Mucosa of rectum (tissue), 2 donors: ENCODE data around the gene RBM26.

Experiments
- H3K27ac ChIP-seq, 2 donors: one replicate each; pipeline ENCODE4 v1.7.0; 2013; ENCODE audit warnings: inconsistent platforms in 2 of 2, low read depth in 2 of 2, low read length in 2 of 2
- H3K27me3 ChIP-seq, 2 donors: one replicate each; pipeline ENCODE4 v1.7.0; 2013; ENCODE audit warnings: low read length in 2 of 2; ENCODE audit not compliant: control insufficient read depth in 2 of 2, insufficient read depth in 2 of 2
- H3K36me3 ChIP-seq, 2 donors: one replicate each; pipeline ENCODE4 v1.7.0; 2013; ENCODE audit warnings: low read length in 2 of 2; ENCODE audit not compliant: control insufficient read depth in 2 of 2, insufficient read depth in 2 of 2
- H3K4me1 ChIP-seq, 2 donors: one replicate each; pipeline ENCODE4 v1.7.0; 2013; ENCODE audit warnings: low read length in 2 of 2, mild to moderate bottlenecking in 1 of 2; ENCODE audit not compliant: control insufficient read depth in 2 of 2, insufficient read depth in 2 of 2
- H3K4me3 ChIP-seq, 2 donors: one replicate each; pipeline ENCODE4 v1.7.0; 2013; ENCODE audit warnings: low read length in 2 of 2
- H3K9ac ChIP-seq, 2 donors: one replicate each; pipeline ENCODE4 v1.7.0; 2013; ENCODE audit warnings: low read length in 2 of 2, low read depth in 1 of 2, mild to moderate bottlenecking in 1 of 2
- H3K9me3 ChIP-seq, 2 donors: one replicate each; pipeline ENCODE4 v1.7.0; 2013; ENCODE audit warnings: low read length in 2 of 2; ENCODE audit not compliant: control insufficient read depth in 2 of 2
- donor health status: healthy.
- donor health status: Normal muscosa, but diverticular disease.

RBM26 gene

GRCh38 chr13:79427265-79427664, 21.2 kb upstream of the RBM26 start:
- H3K4me3 ChIP-seq: no peak overlapping the region
- H3K4me1 ChIP-seq: no peaks in the 10 kb centered on the region
- H3K27ac ChIP-seq: no peak overlapping the region
- H3K9ac ChIP-seq: no peak overlapping the region
- H3K27me3 ChIP-seq: no peaks in the 10 kb centered on the region
- no peaks in the 10 kb centered on the region for H3K9me3 ChIP-seq
- no peaks in the 10 kb centered on the region for H3K36me3 ChIP-seq

DNA sequence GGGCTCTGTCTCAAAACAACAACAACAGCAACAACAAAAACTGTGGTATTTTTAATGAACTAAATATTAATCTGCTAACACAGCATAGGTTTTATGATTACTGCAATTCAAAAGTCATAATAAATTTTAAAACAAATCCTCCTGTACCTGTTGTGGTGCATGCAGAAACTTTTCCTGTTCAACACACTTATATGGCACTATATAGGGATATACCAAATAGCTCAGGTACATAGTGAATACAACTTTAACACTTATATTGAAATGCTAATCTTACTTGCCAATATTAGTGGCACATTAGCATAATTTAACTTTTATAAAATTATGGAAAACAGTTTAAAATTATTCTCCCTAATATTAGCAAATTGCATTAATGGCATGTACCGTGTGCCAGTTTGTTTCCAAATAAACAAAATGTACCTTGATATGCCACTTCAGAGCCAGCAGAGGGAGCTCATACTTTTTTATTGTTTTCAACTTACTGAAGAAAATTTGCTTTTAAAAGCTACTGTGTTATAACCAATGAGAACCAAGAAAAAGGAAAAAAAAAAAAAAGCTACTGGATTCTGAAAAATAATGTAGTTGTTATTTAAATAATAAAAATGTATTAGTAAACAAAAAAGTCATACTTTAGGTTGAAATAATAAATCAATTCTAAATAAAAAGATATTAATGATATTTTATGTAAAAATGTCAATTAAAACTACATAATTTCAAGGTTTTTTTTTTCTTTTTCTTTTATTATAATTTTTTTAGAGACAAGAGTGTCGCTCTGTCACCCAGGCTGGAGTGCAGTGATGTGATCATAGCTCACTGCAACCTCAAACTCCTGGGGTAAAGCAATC, 18.0 kb upstream of the RBM26 start:
- no peaks in the 10 kb centered on the region for H3K36me3 ChIP-seq
- H3K27ac ChIP-seq: no peak overlapping the region
- no peak overlapping the region for H3K9ac ChIP-seq

DNA sequence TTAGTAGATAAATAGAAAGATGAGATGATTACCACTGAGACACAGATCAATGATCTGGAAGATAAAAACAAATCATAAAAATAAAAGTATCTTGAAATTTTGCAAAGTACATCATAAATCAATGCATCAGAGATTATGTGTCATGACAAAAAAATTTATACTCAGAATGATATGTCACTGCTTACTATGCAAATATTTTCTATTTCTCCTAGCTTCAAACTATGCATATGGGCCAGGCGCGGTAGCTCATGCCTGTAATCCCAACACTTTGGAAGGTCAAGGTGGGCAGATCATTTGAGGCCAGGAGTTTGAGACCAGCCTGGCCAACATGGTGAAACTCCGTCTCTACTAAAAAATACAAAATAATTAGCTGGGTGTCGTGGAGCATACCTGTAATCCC, 17.3 kb upstream of the RBM26 start:
- no peaks in the 10 kb centered on the region for H3K36me3 ChIP-seq
- H3K9me3 ChIP-seq: no peaks in the 10 kb centered on the region
- H3K4me3 ChIP-seq: no peak overlapping the region
- no peak overlapping the region for H3K9ac ChIP-seq
- H3K4me1 ChIP-seq: no peaks in the 10 kb centered on the region
- H3K27ac ChIP-seq: no peak overlapping the region
- H3K27me3 ChIP-seq: no peaks in the 10 kb centered on the region

More for the DNA sequence above, 18.0 kb upstream of the RBM26 start:
- no peaks in the 10 kb centered on the region for H3K4me1 ChIP-seq
- no peak overlapping the region for H3K4me3 ChIP-seq
- no peaks in the 10 kb centered on the region for H3K27me3 ChIP-seq
- H3K9me3 ChIP-seq: no peaks in the 10 kb centered on the region

GRCh38 chr13:79419365-79419764, 13.3 kb upstream of the RBM26 start:
- no peaks in the 10 kb centered on the region for H3K9me3 ChIP-seq
- H3K4me3 ChIP-seq: no peak overlapping the region
- H3K27ac ChIP-seq: no peak overlapping the region
- H3K27me3 ChIP-seq: no peaks in the 10 kb centered on the region
- H3K36me3 ChIP-seq: no peaks in the 10 kb centered on the region
- H3K9ac ChIP-seq: no peak overlapping the region
- no peaks in the 10 kb centered on the region for H3K4me1 ChIP-seq

DNA sequence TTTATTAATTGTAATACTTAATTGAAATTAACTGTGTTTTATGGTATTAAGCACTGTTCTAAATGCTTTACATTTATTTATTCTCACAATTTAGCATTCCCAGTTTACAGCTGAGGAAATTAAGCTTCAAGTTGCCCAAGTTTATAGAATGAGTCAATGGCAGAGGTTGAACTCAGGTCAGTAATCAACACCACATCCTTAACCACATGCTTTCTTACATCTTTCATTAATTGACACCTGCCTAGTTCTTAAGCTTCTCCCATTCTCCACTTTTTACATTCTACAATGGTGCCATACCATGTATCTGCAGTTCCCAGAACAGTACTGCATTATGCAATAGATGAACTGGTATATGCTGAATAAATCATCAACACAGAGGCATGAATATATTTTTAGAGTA, 11.7 kb upstream of the RBM26 start:
- H3K36me3 ChIP-seq: no peaks in the 10 kb centered on the region
- no peaks in the 10 kb centered on the region for H3K4me1 ChIP-seq
- H3K9me3 ChIP-seq: no peaks in the 10 kb centered on the region
- H3K4me3 ChIP-seq: no peak overlapping the region
- no peak overlapping the region for H3K27ac ChIP-seq
- H3K27me3 ChIP-seq: no peaks in the 10 kb centered on the region
- H3K9ac ChIP-seq: no peak overlapping the region

DNA sequence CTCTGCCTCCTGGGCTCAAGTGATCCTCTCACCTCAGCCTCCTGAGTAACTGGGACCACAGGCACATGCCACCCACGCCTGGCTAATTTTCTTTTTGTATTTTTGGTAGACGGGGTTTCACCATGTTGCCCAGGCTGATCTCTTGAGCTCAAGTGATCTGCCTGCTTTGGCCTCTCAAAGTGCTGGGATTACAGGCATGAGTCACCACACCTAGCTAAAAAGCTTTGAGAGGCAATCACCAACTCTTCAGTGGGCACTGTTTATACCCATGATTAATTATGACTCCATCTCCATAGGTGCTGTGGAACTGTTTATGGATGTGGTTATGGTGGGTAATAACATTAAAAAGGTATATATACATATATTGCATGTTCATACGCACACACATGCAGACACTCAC, 7.5 kb upstream of the RBM26 start:
- Histone ChIP-seq H3K4me3 (no peak overlapping the region), H3K9ac (no peak overlapping the region), H3K9me3 (no peaks in the 10 kb centered on the region), H3K4me1 (peaks cover 5 to 10% of the 10 kb centered on the region in 2 donors), H3K27ac (no peak overlapping the region), H3K27me3 (no peaks in the 10 kb centered on the region), H3K36me3 (no peaks in the 10 kb centered on the region)

DNA sequence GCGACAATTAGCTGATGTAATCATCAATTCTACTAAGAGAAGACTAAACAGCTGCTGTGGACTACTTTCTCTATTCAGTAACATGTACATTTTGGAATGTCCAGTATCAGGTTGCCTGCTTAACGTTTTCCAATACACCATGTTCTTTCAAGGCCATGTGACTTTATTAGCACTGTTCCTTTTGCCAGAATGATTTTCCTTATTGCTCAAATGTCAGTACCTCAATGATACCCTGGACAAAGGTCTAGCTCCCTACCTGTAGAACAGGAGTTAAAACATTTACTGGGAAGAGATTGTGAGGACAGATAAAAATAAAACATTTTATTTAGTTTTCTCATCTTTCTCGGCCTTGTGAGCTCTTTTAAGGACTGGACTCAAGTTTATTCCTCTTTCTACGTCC, 3.8 kb upstream of the RBM26 start:
- Histone ChIP-seq H3K27ac (peak overlapping the region in 1 of 2 donors; percentile 31), H3K9me3 (no peaks in the 10 kb centered on the region), H3K9ac (no peak overlapping the region), H3K4me1 (peaks cover 13 to 21% of the 10 kb centered on the region in 2 donors), H3K27me3 (no peaks in the 10 kb centered on the region), H3K36me3 (no peaks in the 10 kb centered on the region), H3K4me3 (peak overlapping the region in 1 of 2 donors; percentile 8)

GRCh38 chr13:79407349-79407979, 1.4 kb upstream of the RBM26 start:
- no peaks in the 10 kb centered on the region for H3K9me3 ChIP-seq
- H3K36me3 ChIP-seq: no peaks in the 10 kb centered on the region
- peak overlapping the region in 1 of 2 donors; percentile 95 for H3K4me3 ChIP-seq
- no peaks in the 10 kb centered on the region for H3K27me3 ChIP-seq
- H3K27ac ChIP-seq: no peak overlapping the region
- H3K4me1 ChIP-seq: peaks cover 33 to 45% of the 10 kb centered on the region in 2 donors
- H3K9ac ChIP-seq: peak overlapping the region; percentile 93 to 94

DNA sequence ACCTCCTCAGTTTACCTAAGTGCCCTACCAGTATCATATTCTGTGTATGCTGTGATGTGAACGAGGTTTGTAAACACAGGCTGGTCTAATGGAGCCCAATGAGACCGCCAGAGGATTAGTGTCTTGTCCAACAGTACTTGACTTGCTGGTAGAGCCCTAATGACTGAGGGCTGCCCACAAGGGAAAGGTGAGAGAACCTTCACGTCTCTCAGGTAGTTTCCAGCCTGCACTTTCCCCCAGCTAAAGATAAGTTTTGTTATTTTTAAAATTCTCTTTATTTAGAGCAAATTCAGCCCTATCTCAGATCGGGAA, 498 bp upstream of the RBM26 start:
- no peaks in the 10 kb centered on the region for H3K36me3 ChIP-seq
- peak overlapping the region; percentile 90 to 94 for H3K27ac ChIP-seq
- H3K27me3 ChIP-seq: no peaks in the 10 kb centered on the region
- peak overlapping the region; percentile 93 to 94 for H3K9ac ChIP-seq
- peaks cover 36 to 45% of the 10 kb centered on the region in 2 donors for H3K4me1 ChIP-seq
- H3K4me3 ChIP-seq: peak overlapping the region; percentile 95 to 97
- no peaks in the 10 kb centered on the region for H3K9me3 ChIP-seq

GRCh38 chr13:79405501-79405830, 589 bp downstream of the RBM26 start:
- Histone ChIP-seq H3K27ac (peak overlapping the region; percentile 90 to 94), H3K4me1 (peaks cover 38 to 45% of the 10 kb centered on the region in 2 donors), H3K4me3 (peak overlapping the region; percentile 95 to 97), H3K9ac (peak overlapping the region; percentile 93 to 94), H3K9me3 (no peaks in the 10 kb centered on the region), H3K36me3 (peaks cover 0 to under 1% of the 10 kb centered on the region in 2 donors), H3K27me3 (no peaks in the 10 kb centered on the region)
